Mesendoderm (in vitro differentiated cells): ENCODE results near the gene SOCS4.
"Not testable (repeated sequence)": the region's sequence is repeated elsewhere in the genome, so short reads cannot be mapped to it uniquely, and the experiment has no call there.

Experiments
- DNase-seq: peaks from one replicate; pipeline ENCODE4 v3.0.0; 2013
- H2AK5ac ChIP-seq: 2 replicates; pipeline ENCODE4 v1.6.1; 2013; ENCODE audit warnings: low read length, inconsistent platforms
- H2BK120ac ChIP-seq: 2 replicates; pipeline ENCODE4 v1.6.1; 2013; ENCODE audit warnings: low read depth, mild to moderate bottlenecking, low read length, moderate library complexity, mixed read lengths
- H2BK15ac ChIP-seq: replicated peaks from 2 replicates; pipeline ENCODE4 v1.6.1; 2013; ENCODE audit warnings: low read depth, mild to moderate bottlenecking, moderate library complexity
- H2BK5ac ChIP-seq: 2 replicates; pipeline ENCODE4 v1.6.1; 2013; ENCODE audit warnings: low read length, inconsistent platforms
- H3K18ac ChIP-seq: 2 replicates; pipeline ENCODE4 v1.6.1; 2013; ENCODE audit warnings: mild to moderate bottlenecking, low read length, mixed read lengths
- H3K23ac ChIP-seq: one replicate; pipeline ENCODE4 v1.6.1; 2013; ENCODE audit warnings: low read length
- H3K27ac ChIP-seq: 2 replicates; pipeline ENCODE4 v1.5.1; 2013; ENCODE audit warnings: low read depth, mild to moderate bottlenecking, inconsistent platforms, low read length, moderate library complexity
- H3K27me3 ChIP-seq: 2 replicates; pipeline ENCODE4 v1.6.1; 2013; ENCODE audit warnings: low read length, control low read depth, mild to moderate bottlenecking, inconsistent platforms; ENCODE audit not compliant: insufficient read depth, poor library complexity
- H3K36me3 ChIP-seq: 2 replicates; pipeline ENCODE4 v1.6.1; 2013; ENCODE audit warnings: low read length, inconsistent platforms; ENCODE audit not compliant: control insufficient read depth, insufficient read depth
- H3K4ac ChIP-seq: one replicate; pipeline ENCODE4 v1.6.1; 2013; ENCODE audit warnings: low read depth, mild to moderate bottlenecking, low read length, moderate library complexity
- H3K4me1 ChIP-seq: 2 replicates; pipeline ENCODE4 v1.6.1; 2013; ENCODE audit warnings: low read depth, low read length, inconsistent platforms; ENCODE audit not compliant: control insufficient read depth
- H3K4me2 ChIP-seq: 2 replicates; pipeline ENCODE4 v1.6.1; 2013; ENCODE audit warnings: low read length
- H3K4me3 ChIP-seq: 2 replicates; pipeline ENCODE4 v1.5.1; 2013; ENCODE audit warnings: mild to moderate bottlenecking, low read length
- H3K56ac ChIP-seq: one replicate; pipeline ENCODE4 v1.6.1; 2013; ENCODE audit warnings: low read length
- H3K79me1 ChIP-seq: 2 replicates; pipeline ENCODE4 v1.6.1; 2013; ENCODE audit warnings: low read length, inconsistent platforms
- H3K79me2 ChIP-seq: 2 replicates; pipeline ENCODE4 v1.6.1; 2013; ENCODE audit warnings: mild to moderate bottlenecking, low read length; ENCODE audit not compliant: control insufficient read depth, insufficient read depth
- H3K9ac ChIP-seq: 2 replicates; pipeline ENCODE4 v1.6.1; 2013; ENCODE audit warnings: low read length, inconsistent platforms
- H4K5ac ChIP-seq: one replicate; pipeline ENCODE4 v1.6.1; 2013; ENCODE audit warnings: low read length
- H4K8ac ChIP-seq: one replicate; pipeline ENCODE4 v1.6.1; 2013; ENCODE audit warnings: low read depth, mild to moderate bottlenecking, control low read depth, low read length, moderate library complexity
- WGBS: extraction: QIAGEN DNeasy Blood & Tissue Kit; methylation state at CpG from one replicate; pipeline ENCODE4 v1.1.7; 2013; ENCODE audit warnings: low lambda C conversion rate, missing lambda C conversion rate; ENCODE audit not compliant: insufficient coverage; ENCODE audit errors: extremely low coverage; 5-methylcytosine and 5-hydroxymethylcytosine counted together

The SOCS4 gene

DNA sequence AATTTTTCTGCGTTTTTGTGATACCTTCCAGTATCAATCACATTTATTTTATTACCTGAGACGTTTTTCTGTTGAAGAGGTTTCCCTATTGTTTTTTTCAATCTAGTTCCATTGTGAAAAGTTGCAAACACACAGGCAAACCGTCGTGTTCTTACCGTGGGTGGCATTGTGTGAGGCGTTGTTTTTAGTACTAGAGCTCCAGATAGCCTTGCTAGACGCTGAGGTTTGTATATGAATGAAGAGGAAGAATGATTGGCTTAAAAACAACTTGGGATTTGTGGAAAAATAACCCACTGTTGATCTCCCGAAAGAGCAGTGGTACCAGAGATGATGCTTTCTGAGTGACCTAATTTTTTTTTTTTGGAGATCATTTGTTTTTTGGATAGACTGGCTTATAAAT is 1.0 kb downstream of the SOCS4 start:
- H3K27ac ChIP-seq, result no peak overlapping the region
- H3K23ac ChIP-seq, result no peak overlapping the region
- no peak overlapping the region for H4K5ac ChIP-seq
- no CpG with 5 or more reads among the region's 8 CpGs for WGBS
- no peak overlapping the region for H2BK120ac ChIP-seq
- no peak overlapping the region for H3K18ac ChIP-seq
- peaks cover 34% of the 10 kb centered on the region for H3K79me2 ChIP-seq
- H3K36me3 ChIP-seq, result no peaks in the 10 kb centered on the region
- no peak overlapping the region for H4K8ac ChIP-seq
- no peak overlapping the region for H2BK15ac ChIP-seq
- DNase-seq, result no peak
- no peak overlapping the region for H3K4ac ChIP-seq
- no peaks in the 10 kb centered on the region for H3K27me3 ChIP-seq
- H3K56ac ChIP-seq, result peak overlapping the region; percentile 75
- peak overlapping the region; percentile 88 for H3K9ac ChIP-seq
- H2AK5ac ChIP-seq, result no peak overlapping the region
- no peaks in the 10 kb centered on the region for H3K79me1 ChIP-seq
- H2BK5ac ChIP-seq, result no peak overlapping the region
- H3K4me3 ChIP-seq, result peak overlapping the region; percentile 84
- peaks cover 5% of the 10 kb centered on the region for H3K4me1 ChIP-seq
- peak overlapping the region; percentile 29 for H3K4me2 ChIP-seq

DNA sequence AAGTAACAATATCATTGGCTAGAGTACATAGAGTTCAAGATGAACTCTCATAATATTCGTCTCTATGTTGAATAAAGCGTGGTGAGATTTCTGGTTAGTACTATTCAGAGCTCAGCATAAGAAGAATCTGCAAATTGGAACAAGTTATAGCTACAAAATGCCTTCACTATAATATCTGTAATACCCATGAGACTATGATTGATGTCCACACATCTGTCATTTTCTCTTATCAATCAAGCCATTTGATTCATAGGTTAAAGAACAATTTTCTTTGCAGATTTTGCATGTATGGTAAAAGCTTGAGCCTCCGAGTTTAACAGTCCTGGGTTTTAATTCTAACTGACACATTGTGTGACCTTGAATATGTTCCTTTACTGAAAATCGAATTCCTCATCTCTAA is 1.4 kb downstream of the SOCS4 start:
- H2BK120ac ChIP-seq, result no peak overlapping the region
- H3K27me3 ChIP-seq, result no peaks in the 10 kb centered on the region
- no peaks in the 10 kb centered on the region for H3K79me1 ChIP-seq
- no peak overlapping the region for H2BK15ac ChIP-seq
- no peak overlapping the region for H3K18ac ChIP-seq
- peak overlapping the region; percentile 88 for H3K9ac ChIP-seq
- no peak overlapping the region for H3K56ac ChIP-seq
- H4K5ac ChIP-seq, result no peak overlapping the region
- DNase-seq, result no peak
- no peak overlapping the region for H3K27ac ChIP-seq
- peak overlapping the region; percentile 42 for H3K4me2 ChIP-seq
- H3K4me1 ChIP-seq, result peaks cover 5% of the 10 kb centered on the region
- no peak overlapping the region for H3K23ac ChIP-seq
- H2BK5ac ChIP-seq, result no peak overlapping the region
- H3K36me3 ChIP-seq, result no peaks in the 10 kb centered on the region
- no peak overlapping the region for H3K4me3 ChIP-seq
- H2AK5ac ChIP-seq, result no peak overlapping the region
- WGBS, result no CpG with 5 or more reads among the region's 4 CpGs
- H3K79me2 ChIP-seq, result peaks cover 34% of the 10 kb centered on the region
- no peak overlapping the region for H3K4ac ChIP-seq
- no peak overlapping the region for H4K8ac ChIP-seq

DNA sequence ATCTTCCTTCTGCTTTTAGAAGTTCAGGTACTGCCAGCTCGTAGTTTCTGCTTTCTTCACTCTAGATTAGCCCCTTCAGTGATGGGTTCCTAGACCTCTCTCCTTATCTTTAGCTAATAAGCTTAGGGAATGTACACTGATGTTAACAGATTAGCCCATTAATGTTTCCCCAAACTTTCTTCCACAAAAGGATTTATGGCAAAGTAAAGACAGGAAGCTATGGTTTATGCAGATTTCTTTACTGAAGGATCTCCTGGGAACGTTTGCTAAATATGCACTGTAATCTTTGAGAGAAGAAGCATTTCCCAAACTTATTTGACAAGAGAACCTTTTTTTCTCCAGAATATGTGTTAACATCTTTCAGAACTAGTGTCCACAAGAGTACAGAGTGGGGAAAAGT is 4.2 kb downstream of the SOCS4 start:
- Histone ChIP-seq H3K79me2 (peaks cover 25% of the 10 kb centered on the region), H3K27me3 (no peaks in the 10 kb centered on the region), H2BK5ac (no peak overlapping the region), H3K23ac (no peak overlapping the region), H3K4me2 (no peak overlapping the region), H3K79me1 (no peaks in the 10 kb centered on the region), H4K8ac (no peak overlapping the region), H3K18ac (no peak overlapping the region), H3K27ac (no peak overlapping the region), H2BK120ac (no peak overlapping the region), H3K56ac (no peak overlapping the region), H3K36me3 (no peaks in the 10 kb centered on the region), H3K4me1 (peaks cover 2% of the 10 kb centered on the region), H2AK5ac (no peak overlapping the region), H3K9ac (no peak overlapping the region), H3K4ac (no peak overlapping the region), H3K4me3 (no peak overlapping the region), H4K5ac (no peak overlapping the region), H2BK15ac (no peak overlapping the region)
- no CpG with 5 or more reads among the region's 2 CpGs for WGBS
- DNase-seq, result peak; percentile 36

- H3K23ac ChIP-seq, H3K4me1 ChIP-seq, H3K4me2 ChIP-seq, H3K18ac ChIP-seq, H4K8ac ChIP-seq, H3K56ac ChIP-seq, H2BK5ac ChIP-seq, H3K79me2 ChIP-seq, DNase-seq, H2AK5ac ChIP-seq, H3K9ac ChIP-seq, H2BK120ac ChIP-seq, H3K36me3 ChIP-seq, H4K5ac ChIP-seq, H2BK15ac ChIP-seq, H3K27ac ChIP-seq, H3K4ac ChIP-seq, H3K27me3 ChIP-seq, H3K4me3 ChIP-seq, H3K79me1 ChIP-seq: not testable (repeated sequence)
Observed at GRCh38 chr14:55037995-55038394, 11.0 kb downstream of the SOCS4 start.

GRCh38 chr14:55038708-55039107 is 11.7 kb downstream of the SOCS4 start:
- H3K4ac ChIP-seq, result no peak overlapping the region
- peaks cover 3% of the 10 kb centered on the region for H3K36me3 ChIP-seq
- no peaks in the 10 kb centered on the region for H3K27me3 ChIP-seq
- H2BK120ac ChIP-seq, result no peak overlapping the region
- no peak overlapping the region for H2AK5ac ChIP-seq
- H3K4me1 ChIP-seq, result no peaks in the 10 kb centered on the region
- H3K79me2 ChIP-seq, result peaks cover 2% of the 10 kb centered on the region
- no peak overlapping the region for H3K27ac ChIP-seq
- no peak overlapping the region for H3K23ac ChIP-seq
- no peak overlapping the region for H2BK5ac ChIP-seq
- no peak overlapping the region for H3K4me2 ChIP-seq
- peaks cover 7% of the 10 kb centered on the region for H3K79me1 ChIP-seq
- no peak overlapping the region for H3K56ac ChIP-seq
- H3K9ac ChIP-seq, result no peak overlapping the region
- H4K5ac ChIP-seq, result no peak overlapping the region
- no peak for DNase-seq
- H4K8ac ChIP-seq, result no peak overlapping the region
- H3K4me3 ChIP-seq, result no peak overlapping the region
- H3K18ac ChIP-seq, result no peak overlapping the region
- H2BK15ac ChIP-seq, result no peak overlapping the region

GRCh38 chr14:55043528-55043927 is 16.5 kb downstream of the SOCS4 start:
- H3K4me1 ChIP-seq, result no peaks in the 10 kb centered on the region
- no CpG with 5 or more reads among the region's 5 CpGs for WGBS
- H2BK120ac ChIP-seq, result no peak overlapping the region
- H3K79me1 ChIP-seq, result peaks cover 6% of the 10 kb centered on the region
- no peak overlapping the region for H2BK15ac ChIP-seq
- no peak overlapping the region for H2AK5ac ChIP-seq
- DNase-seq, result no peak
- peaks cover 2% of the 10 kb centered on the region for H3K79me2 ChIP-seq
- no peak overlapping the region for H3K4me3 ChIP-seq
- no peak overlapping the region for H4K5ac ChIP-seq
- no peak overlapping the region for H3K9ac ChIP-seq
- no peak overlapping the region for H4K8ac ChIP-seq
- H3K18ac ChIP-seq, result no peak overlapping the region
- H3K56ac ChIP-seq, result no peak overlapping the region
- H2BK5ac ChIP-seq, result no peak overlapping the region
- H3K27ac ChIP-seq, result no peak overlapping the region
- H3K36me3 ChIP-seq, result peaks cover 6% of the 10 kb centered on the region
- H3K27me3 ChIP-seq, result no peaks in the 10 kb centered on the region
- H3K4ac ChIP-seq, result no peak overlapping the region
- no peak overlapping the region for H3K23ac ChIP-seq
- H3K4me2 ChIP-seq, result no peak overlapping the region
